GM21423 (cell line): ENCODE measurements around the gene TMEM208.

Experiments
- ATAC-seq: cut with Tn5 transposase; IDR thresholded peaks from one replicate; pipeline ENCODE4 v1.9.1; 2021; ENCODE audit warnings: mild to moderate bottlenecking, moderate library complexity; ENCODE audit not compliant: unreplicated experiment

Gene TMEM208

DNA sequence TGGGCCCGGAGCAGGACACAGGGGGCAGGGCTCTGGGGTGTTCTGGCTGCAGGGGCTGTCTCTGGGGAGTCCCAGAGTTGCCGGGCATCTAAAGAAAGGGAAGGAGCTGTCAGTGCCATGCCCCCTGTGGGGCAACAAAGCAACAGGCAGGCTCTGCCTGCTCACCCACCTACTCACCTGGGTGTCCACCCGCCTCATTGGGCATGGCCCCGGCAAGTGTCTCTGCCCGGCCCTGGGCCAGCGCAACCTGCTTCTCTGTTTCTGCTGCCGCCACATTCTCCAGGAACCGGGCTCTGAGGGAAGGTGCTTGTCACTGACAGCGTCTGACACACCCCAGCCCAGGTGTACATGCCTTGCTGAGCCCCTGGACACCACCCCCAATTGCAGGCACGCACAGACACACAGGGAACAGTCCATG, 7.3 kb downstream of the TMEM208 start:
- no peak for ATAC-seq

DNA sequence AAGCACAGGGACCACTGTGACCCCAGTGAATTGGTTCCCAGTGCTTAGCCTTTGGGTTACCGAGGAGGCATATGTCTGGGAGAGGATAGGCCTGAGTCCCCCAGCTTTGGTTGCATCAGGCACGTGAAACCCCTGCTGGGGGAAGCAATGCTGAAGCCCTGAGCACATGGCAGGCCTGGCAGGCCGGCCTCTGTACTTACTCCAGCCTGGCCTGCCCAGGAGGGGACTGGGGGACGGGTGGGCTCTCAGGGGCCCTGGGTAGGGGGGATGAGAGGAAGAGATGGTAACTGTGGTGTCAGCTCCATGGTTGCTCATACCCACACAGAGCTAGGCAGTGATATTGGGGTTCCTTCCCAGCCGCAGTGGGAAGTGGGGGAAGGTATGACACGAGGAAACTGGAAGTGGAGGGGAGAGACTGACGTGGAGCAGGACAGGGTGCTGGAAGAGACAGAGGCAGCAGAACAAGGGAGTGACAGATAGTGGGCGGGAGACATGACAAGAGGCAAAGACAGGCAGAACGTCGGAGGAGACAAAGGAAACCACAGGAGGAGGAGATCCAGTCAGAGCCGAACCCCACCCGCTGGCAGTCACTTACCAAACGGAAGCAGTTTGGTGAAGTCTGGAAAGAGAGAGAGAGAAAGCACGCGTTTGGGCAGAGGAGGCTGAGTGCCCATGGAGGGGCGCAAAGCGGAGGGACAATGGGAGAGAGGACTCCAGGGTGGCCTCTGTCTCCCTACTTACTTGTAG, 9.1 kb downstream of the TMEM208 start:
- no peak for ATAC-seq

DNA sequence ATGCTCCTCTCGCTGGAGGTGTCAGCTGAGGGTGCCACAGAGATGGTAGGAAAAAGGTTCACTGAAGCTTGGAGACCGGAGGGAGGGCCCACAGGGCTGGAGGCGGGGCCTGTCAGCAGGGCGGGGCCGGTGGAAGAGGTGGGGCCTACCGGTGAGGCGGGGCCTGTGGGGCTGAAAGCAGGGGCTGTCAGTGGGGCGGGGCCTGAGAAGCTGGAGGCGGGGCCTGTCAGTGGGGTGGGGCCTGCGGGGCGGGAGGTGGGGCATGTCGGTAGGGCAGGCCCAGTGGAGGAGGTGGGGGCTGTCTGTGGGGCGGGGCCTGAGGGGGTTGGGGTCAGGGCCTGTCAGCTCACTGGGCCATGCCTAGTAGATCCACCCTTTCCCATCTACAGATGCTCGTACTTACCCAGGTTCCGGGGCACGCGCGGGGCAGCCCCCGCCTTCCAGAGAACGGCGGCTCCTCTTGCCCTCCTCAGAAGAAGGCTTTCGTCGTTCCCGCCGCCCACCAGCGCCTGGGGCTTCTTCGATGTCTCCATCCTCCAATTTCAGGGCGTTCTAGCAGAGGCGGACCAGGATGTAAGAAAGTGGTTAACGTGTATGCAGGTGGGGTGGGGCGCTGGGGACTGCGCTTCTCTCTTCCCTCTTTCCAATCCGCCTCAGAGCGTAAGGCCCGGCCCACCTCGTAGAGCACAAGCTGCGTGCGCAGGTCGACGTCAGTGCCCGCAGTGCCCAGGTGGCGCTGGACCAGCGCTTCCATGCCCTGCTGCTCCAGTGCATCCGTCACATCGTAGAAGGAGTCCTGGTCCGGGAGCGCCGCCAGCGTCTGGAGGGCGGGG, 9.8 kb downstream of the TMEM208 start:
- no peak for ATAC-seq

DNA sequence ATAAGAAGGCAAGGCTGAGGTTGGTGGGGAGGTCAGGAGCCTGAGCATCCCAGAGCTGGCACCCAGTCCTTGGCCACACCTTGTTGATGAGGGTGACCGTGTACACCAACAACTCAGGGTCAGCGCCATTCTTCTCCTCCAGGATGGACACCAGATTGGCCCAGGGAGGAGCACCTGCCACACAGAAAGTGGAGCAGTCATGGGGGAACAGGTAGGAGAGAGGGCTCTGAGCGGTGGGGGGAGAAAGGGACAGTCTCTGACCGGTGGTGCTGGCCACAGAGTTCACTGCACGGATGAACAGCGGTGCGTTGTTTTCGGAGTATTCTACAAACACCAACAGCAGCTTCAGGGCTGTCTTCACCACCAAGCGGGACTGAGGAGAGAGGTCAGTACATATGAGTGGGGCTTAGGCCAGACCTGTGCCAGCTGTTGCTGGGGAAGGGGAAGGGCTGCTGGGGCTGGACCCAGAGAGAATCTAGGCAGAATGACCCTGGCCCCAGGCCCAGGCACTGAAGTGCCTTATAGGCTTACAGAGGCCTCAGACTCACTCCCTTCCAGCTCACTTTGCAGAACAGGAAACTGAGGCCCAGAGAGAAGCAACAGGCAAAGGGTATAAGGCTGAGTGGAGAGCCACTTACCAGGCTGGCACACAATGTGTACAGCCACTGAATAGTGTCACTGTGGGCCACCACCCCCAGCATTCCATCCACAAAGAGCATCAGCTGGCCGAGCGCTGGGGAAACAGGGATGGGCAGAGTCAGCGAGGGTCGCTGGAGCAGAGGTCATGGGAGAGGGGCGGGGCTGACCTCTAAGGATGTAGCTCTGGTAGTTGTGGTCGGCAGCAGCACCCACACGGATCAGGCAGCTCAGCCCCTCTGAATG, 10.7 kb downstream of the TMEM208 start:
- no peak for ATAC-seq

DNA sequence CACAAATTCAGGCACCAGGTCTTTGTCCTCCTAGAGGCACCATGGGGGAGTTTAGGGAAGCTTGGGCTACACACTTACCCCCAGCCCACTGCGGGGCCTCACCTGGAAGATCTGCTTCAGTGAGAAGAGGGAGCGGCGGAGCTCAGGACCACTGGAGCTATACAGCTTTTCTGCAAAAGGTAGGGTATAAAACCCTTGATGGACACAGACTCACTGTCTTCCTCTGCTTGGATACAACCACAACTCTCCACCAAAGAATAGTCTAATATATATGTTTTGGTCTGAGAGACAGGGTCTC, 11.3 kb downstream of the TMEM208 start:
- ATAC-seq: no peak

DNA sequence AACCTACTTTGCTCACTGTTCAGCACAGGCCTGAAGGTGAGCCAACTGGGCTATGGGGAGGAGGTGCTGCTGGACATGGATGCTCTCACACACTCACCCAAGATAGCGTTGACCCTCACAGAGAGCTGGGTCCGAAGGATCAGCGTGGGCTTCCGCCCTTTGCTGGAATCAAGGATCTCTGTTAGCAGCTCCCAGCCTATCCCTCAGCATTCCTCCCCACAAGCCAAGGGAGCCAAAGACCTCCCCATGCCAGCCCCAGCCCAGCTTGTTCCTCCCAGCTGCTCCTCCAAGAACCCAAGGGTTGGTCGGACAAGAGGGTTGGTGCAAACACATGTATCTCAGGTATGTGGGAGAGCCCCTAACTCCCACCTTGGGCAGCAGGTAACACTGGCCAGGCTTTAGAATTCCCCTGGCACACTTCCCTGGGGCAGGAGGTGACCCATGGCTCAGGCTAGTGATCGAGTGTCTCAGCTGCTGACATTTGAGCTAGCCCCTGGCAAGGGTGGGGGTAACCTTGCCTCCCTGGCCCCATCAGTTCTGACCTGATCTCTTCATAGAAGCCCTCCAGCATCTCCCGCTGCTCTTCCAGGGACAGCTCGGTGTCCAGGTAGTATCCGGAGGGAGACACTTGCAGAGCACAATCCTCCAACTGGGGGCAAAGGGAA, 12.0 kb downstream of the TMEM208 start:
- no peak for ATAC-seq

DNA sequence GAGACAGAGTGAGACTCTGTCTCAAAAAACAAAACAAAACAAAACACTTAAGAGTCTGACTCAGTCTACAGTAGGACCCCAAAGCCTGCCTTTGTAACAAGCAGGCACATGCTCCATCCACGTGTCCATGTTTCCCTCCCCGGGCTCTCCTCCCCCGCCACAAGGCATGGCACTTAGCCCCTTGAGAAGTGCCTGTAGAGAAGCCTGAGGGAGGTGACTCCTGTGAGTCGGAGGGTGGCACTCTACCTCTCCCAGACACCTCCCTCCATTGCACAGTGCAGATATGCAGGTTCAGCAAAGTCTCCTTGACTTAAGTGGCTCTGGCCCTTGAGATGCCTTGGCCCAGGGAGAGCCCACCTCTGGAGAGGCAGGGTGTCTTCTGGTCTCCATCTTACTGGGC, 13.6 kb downstream of the TMEM208 start:
- ATAC-seq: no peak

DNA sequence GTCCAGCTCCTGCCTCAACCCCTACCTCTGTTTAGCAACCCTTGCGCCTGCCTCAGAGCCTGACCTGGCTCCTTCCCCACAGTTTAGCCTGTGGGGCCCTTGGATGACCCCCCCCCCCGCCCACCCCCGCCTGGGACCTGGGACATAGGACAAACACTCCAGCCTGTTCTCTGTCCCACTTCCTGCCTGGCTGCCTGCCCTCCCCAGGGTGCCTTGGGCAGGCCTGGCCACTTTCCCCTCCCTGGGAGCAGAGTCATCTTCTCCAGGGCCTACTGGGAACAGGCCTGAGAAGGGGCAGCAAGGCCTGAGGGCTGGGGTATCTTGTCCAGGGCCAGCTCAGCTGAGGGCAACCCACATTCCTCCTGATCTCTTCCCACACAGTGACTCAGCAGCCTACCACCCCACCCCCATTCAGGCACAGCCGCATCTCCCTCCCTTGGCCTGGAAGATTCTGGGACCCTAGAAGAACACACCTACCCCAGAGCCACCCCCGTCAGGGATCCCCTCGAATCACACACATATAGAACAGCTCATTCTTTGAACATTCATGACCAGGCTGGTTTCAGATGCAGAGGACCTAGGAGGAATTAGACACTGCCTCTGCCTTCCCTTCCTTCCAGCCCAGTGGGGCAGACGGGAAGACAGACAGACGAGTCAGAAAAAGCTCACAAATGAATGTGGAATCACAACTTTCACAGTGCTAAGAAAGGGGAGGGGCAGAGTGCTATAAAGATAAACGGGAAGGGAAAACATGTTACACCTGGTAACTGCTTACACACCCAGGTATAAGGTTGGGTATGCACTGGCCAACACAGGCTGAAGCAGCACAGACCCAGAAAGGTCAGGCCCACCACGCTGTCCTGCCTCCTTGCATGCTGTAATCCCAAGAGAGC, 14.3 kb downstream of the TMEM208 start:
- no peak for ATAC-seq

DNA sequence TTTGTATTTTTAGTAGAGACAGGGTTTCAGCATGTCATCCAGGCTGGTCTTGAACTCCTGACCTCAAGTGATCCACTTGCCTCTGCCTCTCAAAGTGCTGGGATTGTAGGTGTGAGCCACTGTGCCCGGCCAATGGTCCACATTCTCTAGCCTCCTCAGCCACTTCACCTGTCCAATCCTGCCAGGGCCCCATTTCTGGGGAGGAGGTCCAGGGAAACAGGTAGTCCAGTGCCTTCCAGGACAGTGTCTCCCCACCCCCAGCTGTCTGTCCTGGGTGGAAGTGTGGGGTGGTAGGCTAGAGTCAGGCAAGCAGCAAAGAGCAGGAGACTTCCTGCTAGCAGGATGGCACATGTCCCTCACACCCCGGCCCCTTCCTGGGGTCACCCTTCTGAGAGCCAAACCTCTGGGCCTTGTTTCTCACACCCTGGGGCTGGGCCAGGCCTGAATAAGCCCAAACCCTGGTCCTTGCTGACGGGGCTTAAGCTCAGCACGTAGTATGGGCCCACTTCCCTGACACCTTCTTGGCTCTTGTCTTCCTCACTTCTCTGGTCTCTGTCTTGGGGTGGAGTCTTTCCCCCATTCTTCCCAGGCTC, 15.3 kb downstream of the TMEM208 start:
- no peak for ATAC-seq

DNA sequence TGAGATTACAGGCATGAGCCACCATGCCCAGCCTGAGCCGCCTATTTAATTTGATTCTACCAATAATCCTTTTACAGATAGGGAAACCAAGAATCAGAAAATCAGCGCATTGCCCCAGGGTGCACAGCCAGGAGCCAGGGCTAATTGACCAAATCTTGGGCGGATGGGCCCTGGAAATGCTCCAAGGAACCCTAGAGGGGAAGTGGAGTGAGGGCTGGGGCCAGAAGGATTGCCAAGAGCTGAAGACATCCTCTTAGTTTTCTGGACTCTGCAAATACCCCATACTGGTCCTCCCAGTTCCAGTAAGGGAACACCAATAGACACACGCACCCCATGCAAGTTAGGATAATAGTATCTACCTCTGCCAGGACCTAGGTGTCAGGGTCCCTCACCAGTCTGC, 16.6 kb downstream of the TMEM208 start:
- no peak for ATAC-seq

DNA sequence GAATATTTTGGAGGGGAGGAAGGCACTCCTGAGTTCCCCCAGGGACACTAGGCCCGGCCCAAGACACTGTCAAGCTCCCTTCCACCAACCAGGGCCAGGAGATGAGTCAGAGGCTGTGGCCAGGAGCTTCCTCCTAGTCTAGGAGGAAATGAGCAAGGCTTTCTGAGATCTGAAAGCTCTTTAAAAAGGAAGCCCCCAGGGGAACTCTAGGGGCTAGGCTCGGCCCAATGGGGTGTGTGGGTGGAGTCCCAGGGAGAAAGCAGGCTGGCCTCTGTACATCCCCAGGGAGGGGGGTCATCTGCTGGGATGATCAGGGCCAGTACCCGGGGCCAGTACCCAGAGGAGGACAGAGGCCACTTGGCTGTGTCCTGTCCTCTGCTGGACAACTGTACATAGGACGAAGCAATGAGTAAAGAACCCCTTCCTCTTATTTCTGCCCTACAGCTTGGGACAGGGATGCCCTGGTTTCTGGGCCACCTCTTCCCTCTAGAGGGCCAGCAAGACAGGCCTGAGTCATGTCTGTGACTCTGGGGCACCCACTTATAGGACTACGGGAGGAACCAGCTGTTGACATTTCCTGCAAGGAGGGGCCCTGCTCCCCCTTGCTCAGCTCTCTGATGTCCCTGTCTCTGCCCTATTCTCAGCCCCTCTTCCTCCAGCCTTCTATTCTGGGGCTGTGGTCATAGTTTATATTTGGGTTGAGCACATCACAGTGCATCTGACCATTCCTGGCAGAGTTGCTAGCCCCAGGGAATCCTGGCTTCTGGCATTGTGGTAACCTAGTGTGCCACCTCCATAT, 17.7 kb downstream of the TMEM208 start:
- peak; percentile 50 for ATAC-seq

DNA sequence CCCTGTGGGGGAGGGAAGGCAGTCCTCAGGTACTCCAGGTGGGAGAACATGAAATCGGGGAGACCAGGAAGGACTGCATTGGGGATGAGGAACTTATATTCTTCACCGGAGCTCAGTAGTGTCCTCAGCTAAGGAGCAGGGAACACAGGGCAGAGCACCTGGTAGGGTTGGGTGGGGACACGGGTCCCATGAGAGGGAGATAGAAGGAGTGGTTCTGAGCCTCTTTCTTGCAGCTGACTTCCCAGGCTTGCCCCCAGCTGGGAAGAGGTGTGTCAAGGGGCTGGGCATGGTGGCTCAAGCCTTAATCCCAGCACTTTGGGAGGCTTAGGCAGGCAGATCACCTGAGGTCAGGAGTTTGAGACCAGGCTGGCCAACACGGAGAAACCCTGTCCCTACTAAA, 18.3 kb downstream of the TMEM208 start:
- no peak for ATAC-seq

DNA sequence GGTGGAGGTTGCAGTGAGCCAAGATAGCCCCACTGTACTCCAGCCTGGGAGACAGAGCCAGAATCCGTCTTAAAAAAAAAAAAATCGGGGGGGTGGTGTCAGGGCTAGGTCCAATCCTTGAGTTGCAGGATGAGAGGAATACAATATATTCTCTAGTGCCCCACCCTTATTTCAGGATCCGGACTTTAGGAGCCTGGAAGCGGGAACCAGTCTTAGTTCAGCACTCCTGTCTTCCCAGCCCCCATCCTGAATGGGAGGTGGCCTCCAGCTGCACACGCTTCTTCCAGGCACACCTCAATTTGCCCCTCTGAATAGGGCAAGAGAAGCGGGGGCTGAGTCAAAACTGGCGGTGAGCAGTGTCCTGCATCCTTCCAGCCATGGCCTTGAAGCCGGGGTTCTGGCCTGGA, 18.7 kb downstream of the TMEM208 start:
- ATAC-seq: no peak

DNA sequence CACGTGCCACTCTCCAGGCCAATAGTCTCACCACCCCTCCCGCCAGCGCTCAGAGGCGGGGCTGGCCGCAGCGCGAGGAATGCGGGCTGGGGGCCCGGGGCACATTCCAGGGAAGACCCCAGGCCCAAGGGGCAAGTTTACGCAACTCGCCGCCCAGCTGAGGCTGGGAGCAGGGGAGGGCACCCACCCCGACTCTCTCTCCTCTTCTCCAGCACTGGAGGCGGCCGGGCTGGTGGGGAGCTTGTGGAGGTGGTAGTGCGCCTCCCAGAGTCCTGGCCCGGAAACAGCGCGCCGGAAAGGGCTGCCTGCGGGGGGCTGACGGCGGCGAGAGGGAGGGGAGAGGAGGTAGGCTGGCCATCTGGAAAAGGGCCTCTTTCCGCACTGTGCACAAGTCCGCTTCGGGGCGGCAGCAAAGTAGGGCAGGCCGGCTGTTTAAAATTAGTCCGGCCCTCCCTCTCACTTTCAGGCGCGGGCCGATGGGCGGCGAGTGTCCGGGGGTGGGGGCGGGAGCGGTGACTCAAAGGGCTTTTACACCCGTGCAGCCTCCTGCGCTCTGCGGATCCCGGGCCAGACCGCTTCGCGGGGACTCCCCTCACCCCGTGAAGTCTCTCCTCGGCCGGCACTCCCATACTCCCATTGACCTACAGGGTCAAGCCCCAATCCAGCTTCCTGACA, 19.3 kb downstream of the TMEM208 start:
- peak; percentile 23 for ATAC-seq

DNA sequence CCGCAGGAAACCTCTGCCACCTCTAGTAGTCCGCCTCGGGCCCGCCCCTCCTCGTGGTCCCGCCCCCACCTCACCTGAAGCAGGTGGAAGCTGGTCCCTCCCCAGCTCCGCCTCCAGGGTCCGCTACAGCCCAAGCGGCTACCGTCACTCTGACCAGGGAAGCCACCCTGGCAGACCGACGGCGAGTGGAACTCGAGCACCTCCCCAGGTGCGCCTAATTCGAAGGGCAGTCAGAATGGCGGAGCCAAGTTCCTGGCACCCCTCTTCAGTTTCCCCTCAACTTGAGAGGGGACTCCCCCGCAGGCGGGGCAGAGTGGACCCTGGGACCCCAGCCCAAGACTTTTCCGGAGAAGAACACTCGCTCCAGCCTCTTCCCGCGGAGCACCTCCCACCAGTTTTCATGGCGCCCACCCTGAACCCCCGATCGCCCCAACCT, 19.8 kb downstream of the TMEM208 start:
- ATAC-seq: peak; percentile 18

DNA sequence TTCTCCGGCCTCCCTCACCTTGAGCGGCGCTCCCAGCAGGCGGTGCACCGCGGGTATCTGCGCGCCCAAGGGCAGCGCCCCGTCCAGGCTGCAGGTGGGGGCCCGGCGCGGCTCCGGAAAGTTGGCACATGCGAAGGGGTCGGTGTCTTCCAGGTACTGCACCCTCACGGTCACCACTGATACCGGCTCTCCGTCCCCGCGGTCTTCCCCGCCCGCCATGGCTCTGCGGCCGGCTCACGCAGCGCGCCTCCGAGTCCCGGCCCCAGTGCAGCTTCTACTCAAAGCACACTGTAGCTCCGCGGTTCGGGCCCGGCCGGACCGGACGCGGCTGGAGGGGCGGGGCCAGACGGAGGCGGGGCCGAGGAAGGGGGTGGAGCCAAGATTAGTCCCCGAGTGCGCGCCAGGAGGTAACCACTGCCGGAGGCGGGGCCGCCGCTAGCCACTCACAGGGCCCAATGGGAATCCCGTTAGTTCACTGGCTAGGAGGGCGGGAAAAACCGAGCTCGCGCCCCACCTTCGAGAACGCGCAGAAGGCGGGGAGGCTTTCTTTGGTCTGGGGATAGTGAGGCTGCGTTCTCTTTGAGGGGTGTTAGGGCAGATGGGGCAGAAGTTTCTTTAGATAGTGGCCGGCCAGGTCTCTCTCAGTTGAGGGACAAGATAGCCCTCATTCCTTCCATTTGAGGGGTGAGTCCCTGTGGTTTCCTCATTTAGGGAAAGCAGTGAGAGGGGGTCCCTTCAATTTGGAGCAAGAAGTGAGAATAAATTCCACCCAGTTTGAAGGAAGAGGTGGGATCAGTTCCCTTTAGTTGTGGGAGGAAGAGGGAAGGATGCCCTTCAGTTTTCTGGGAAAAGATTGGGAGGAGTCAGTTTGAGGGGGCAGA, 20.5 kb downstream of the TMEM208 start, which contains the start of gene FHOD1:
TSS of gene FHOD1 (minus strand) at position 290 of the 881 bp plus-strand sequence. CDS start at position 219, 71 bp downstream.
- ATAC-seq: peak; percentile 44

DNA sequence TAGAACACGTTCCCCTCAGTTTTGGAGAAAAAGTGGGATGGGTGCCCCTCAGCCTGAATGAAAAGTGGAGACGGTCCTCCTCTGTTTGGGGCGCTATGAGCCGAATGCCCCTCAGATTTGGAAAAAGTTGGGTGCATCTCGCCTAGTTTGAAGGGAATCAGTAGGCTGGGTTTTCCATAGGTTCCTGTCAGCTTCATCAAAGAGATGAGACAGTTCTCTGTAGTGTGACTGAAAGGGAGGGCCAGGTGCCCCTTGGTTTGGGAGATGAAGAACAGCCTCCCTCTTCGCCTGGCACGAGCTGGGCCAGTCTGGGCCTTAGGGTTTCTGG, 21.1 kb downstream of the TMEM208 start:
- ATAC-seq: no peak
